ENCODE results near the gene ZNF32. TPM values are rescaled to one million over a fixed set of nuclear protein-coding genes. Genes with fewer than 3 reads are reported as not detected.

ZNF32 gene
- total RNA-seq, 2 experiments from 2014 or later: not detected

DNA sequence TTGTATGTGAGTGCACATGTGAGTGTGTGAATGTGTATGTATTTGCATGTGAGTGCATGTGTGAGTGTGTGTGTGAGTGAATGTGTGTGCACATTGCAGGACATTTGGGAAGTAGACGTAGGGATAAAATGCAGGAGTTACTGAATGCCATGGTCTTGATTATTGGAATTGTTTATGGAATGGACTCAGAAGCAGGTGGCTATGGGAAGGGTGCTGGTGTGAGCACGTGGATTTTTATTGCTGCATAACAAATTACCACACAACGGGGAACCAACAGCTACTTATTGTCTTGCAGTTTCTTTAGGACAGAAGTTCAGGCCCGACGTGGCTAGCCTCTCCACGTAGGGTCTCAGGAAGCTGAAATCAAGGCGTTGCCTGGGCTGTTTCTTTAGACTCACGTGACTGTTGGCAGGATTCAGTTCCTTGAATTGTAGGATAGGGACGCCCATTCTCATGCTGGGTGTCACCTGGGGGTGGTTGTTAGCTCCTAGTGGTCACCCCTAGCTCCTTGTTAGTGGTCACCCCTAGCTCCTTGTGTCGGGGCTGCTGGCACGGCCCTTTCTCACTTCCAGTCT lies 48.3 kb upstream of the ZNF32 start:
- Histone ChIP-seq H3K4me1 (ENCODE audit: insufficient read depth, low read length, poor library complexity, severe bottlenecking) (no peaks in the 10 kb centered on the region), H4K20me1 (ENCODE audit: insufficient read depth, low read length) (no peaks in the 10 kb centered on the region), H3K79me2 (ENCODE audit: insufficient read depth, low read depth, low read length) (no peaks in the 10 kb centered on the region), H3K9me3 (ENCODE audit: low read length) (no peaks in the 10 kb centered on the region), H3K9me2 (ENCODE audit: insufficient read depth, low read length) (no peaks in the 10 kb centered on the region), H3K4me3 (ENCODE audit: low read depth, low read length, poor library complexity, severe bottlenecking) (no peak overlapping the region), H3K27ac (ENCODE audit: low read depth, low read length, poor library complexity, severe bottlenecking) (no peak overlapping the region), H3K36me3 (ENCODE audit: insufficient read depth, low read length) (no peaks in the 10 kb centered on the region), H3K4me2 (ENCODE audit: low read length) (no peak overlapping the region), H2AFZ (ENCODE audit: low read length) (no peak overlapping the region)
- TF ChIP-seq, protein P1, sequence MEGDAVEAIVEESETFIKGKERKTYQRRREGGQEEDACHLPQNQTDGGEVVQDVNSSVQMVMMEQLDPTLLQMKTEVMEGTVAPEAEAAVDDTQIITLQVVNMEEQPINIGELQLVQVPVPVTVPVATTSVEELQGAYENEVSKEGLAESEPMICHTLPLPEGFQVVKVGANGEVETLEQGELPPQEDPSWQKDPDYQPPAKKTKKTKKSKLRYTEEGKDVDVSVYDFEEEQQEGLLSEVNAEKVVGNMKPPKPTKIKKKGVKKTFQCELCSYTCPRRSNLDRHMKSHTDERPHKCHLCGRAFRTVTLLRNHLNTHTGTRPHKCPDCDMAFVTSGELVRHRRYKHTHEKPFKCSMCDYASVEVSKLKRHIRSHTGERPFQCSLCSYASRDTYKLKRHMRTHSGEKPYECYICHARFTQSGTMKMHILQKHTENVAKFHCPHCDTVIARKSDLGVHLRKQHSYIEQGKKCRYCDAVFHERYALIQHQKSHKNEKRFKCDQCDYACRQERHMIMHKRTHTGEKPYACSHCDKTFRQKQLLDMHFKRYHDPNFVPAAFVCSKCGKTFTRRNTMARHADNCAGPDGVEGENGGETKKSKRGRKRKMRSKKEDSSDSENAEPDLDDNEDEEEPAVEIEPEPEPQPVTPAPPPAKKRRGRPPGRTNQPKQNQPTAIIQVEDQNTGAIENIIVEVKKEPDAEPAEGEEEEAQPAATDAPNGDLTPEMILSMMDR (conservative IDR thresholded peaks at IDR 0.05; ENCODE audit: low read length): no peak
- intact Hi-C loops (cut with micrococcal nuclease; ENCODE audit: unreplicated experiment): no loop called here
- ChIA-PET CTCF (ENCODE audit: unreplicated experiment) (no interaction called here), POLR2A (no interaction called here)
- DNase-seq (ENCODE audit: low spot score): no peak
- no TSS peak for BruUV-seq (replicated peaks)

DNA sequence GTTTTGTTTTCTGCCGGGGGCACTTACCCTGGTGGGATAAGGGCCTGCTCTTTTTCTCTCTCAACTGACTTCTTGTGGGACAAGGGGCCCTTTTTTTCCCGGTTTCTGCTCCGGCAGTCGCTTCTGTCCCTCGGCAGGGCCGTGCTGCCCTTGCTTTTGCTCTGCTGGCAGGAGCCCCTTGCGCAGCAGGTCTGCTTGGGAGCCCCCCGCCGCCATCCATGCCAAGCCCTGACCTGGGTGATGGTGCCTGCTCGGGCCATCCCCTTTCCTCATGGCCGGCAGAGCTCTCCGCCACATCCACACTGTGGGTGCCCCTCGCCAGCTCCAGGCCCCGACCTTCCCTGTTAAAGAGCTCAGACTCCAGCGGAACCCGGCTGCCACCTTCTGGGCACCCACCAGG lies 47.0 kb upstream of the ZNF32 start:
- Histone ChIP-seq H3K36me3 (ENCODE audit: insufficient read depth, low read length) (no peaks in the 10 kb centered on the region), H3K9me3 (ENCODE audit: low read length) (no peaks in the 10 kb centered on the region), H3K27ac (ENCODE audit: low read depth, low read length, poor library complexity, severe bottlenecking) (no peak overlapping the region), H3K79me2 (ENCODE audit: insufficient read depth, low read depth, low read length) (no peaks in the 10 kb centered on the region), H4K20me1 (ENCODE audit: insufficient read depth, low read length) (no peaks in the 10 kb centered on the region), H3K9me2 (ENCODE audit: insufficient read depth, low read length) (no peaks in the 10 kb centered on the region), H3K4me3 (ENCODE audit: low read depth, low read length, poor library complexity, severe bottlenecking) (no peak overlapping the region), H3K4me2 (ENCODE audit: low read length) (no peak overlapping the region), H3K4me1 (ENCODE audit: insufficient read depth, low read length, poor library complexity, severe bottlenecking) (no peaks in the 10 kb centered on the region), H2AFZ (ENCODE audit: low read length) (no peak overlapping the region)
- CTCF ChIA-PET (ENCODE audit: unreplicated experiment): no interaction called here
- DNase-seq (ENCODE audit: low spot score): no peak
- intact Hi-C loops (cut with micrococcal nuclease; ENCODE audit: unreplicated experiment): no loop called here
- POLR2A ChIA-PET: no interaction called here
- TF ChIP-seq, protein P1 (conservative IDR thresholded peaks at IDR 0.05; ENCODE audit: low read length): no peak
- no peak for TF ChIP-seq EZH2phosphoT487 (IDR thresholded peaks at IDR 0.05; ENCODE audit: borderline replicate concordance, low read depth, low read length)
- BruUV-seq (replicated peaks): no TSS peak

DNA sequence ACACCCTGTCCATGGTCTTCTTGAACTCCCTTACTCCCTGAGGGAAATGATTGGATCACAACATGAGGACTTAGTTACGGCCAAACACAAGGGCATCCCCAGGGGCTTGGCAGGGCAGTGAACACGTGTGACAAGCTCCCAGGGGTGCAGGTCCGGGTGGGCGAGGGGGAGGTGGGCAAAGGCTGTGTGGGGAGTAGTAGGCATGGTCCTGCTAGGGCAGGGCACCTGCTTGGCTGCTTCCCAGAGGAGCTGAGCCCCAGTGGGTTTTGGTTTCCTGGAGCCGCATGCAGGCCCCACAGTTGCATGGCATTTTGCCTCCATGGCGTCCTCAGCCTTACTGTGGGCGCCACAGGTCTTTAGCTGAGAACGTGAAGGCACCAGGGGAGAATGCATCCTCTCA lies 46.6 kb upstream of the ZNF32 start:
- no TSS peak for BruUV-seq (replicated peaks)
- intact Hi-C loops (cut with micrococcal nuclease; ENCODE audit: unreplicated experiment): no loop called here
- no peaks in the 10 kb centered on the region for H3K9me2 ChIP-seq (ENCODE audit: insufficient read depth, low read length)
- no peaks in the 10 kb centered on the region for H3K9me3 ChIP-seq (ENCODE audit: low read length)
- DNase-seq (ENCODE audit: low spot score): no peak
- H3K27ac ChIP-seq (ENCODE audit: low read depth, low read length, poor library complexity, severe bottlenecking): no peak overlapping the region
- H3K4me2 ChIP-seq (ENCODE audit: low read length): no peak overlapping the region
- CTCF ChIA-PET (ENCODE audit: unreplicated experiment): no interaction called here
- H2AFZ ChIP-seq (ENCODE audit: low read length): no peak overlapping the region
- H3K79me2 ChIP-seq (ENCODE audit: insufficient read depth, low read depth, low read length): no peaks in the 10 kb centered on the region
- no peaks in the 10 kb centered on the region for H3K36me3 ChIP-seq (ENCODE audit: insufficient read depth, low read length)
- H3K4me3 ChIP-seq (ENCODE audit: low read depth, low read length, poor library complexity, severe bottlenecking): no peak overlapping the region
- no peaks in the 10 kb centered on the region for H4K20me1 ChIP-seq (ENCODE audit: insufficient read depth, low read length)
- TF ChIP-seq EZH2phosphoT487 (IDR thresholded peaks at IDR 0.05; ENCODE audit: borderline replicate concordance, low read depth, low read length): no peak
- TF ChIP-seq, protein P1 (conservative IDR thresholded peaks at IDR 0.05; ENCODE audit: low read length): no peak
- POLR2A ChIA-PET: no interaction called here
- H3K4me1 ChIP-seq (ENCODE audit: insufficient read depth, low read length, poor library complexity, severe bottlenecking): no peaks in the 10 kb centered on the region

Data from OCI-LY7 (cell line).